OCI-LY1 (cell line): Measurements from ENCODE around the gene ARHGEF33.

Source experiments
- EZH2 ChIP-seq: fragments of 200-600 bp; sonication (generic), shearing (Covaris generic); IDR thresholded peaks from 2 replicates; pipeline ENCODE4 v1.8.0; 2017; ENCODE audit warnings: borderline replicate concordance, mixed run types, mild to moderate bottlenecking, antibody characterized with exemption, low read length, moderate library complexity, mixed read lengths
- TF ChIP-seq, protein P1 (sequence below): fragments of 200-600 bp; sonication (generic), shearing (Covaris generic); IDR thresholded peaks from 2 replicates; pipeline ENCODE4 v1.5.1; 2017; ENCODE audit warnings: mild to moderate bottlenecking, antibody characterized with exemption, low read length, moderate library complexity, mixed read lengths

DNA sequence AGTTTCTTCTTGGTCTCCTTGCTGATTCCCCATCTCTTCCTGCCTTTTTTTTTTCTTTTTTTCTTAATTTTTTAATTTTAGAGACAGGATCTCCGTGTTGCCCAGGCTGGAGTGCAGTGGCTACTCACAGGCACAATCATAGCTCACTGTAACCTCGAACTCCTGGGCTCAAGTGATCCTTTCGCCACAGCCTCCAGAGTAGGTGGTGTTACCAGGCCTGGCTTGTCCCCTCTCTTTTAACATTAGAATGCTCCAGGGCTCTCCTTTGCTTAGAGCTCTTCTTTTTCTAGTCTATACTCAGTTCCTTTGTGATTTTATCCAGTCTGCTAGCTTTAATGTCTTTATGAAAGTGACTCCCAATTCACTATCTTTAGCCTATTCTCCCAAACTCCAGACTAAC, 89.2 kb downstream of the ARHGEF33 start:
- TF ChIP-seq, protein P1, sequence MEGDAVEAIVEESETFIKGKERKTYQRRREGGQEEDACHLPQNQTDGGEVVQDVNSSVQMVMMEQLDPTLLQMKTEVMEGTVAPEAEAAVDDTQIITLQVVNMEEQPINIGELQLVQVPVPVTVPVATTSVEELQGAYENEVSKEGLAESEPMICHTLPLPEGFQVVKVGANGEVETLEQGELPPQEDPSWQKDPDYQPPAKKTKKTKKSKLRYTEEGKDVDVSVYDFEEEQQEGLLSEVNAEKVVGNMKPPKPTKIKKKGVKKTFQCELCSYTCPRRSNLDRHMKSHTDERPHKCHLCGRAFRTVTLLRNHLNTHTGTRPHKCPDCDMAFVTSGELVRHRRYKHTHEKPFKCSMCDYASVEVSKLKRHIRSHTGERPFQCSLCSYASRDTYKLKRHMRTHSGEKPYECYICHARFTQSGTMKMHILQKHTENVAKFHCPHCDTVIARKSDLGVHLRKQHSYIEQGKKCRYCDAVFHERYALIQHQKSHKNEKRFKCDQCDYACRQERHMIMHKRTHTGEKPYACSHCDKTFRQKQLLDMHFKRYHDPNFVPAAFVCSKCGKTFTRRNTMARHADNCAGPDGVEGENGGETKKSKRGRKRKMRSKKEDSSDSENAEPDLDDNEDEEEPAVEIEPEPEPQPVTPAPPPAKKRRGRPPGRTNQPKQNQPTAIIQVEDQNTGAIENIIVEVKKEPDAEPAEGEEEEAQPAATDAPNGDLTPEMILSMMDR: no peak
- no peak for TF ChIP-seq EZH2
